Fibroblast of skin of abdomen (primary cell): ENCODE results near the gene CCDC150. TPM values are rescaled to one million over a fixed set of nuclear protein-coding genes. Genes with fewer than 3 reads are reported as not detected.
A peak's percentile ranks its signal among the peaks of the same experiment; 100 is the strongest.

Experiments used
- DNase-seq: peaks from one replicate; pipeline ENCODE4 v3.0.0-alpha.2; 2013
- polyA plus RNA-seq, 2 experiments: library from polyadenylated mRNA; unstranded; fragments of 120-200 nt; gene quantifications; one replicate each; pipeline ENCODE4 v1.2.1, GENCODE V29; 2013; ENCODE audit not compliant: insufficient read length in 2 of 2

CCDC150 gene
- 3.8 TPM for polyA plus RNA-seq (2013, experiment 1 of 2; ENCODE audit: insufficient read length)
- 2.8 TPM for polyA plus RNA-seq (2013, experiment 2 of 2; ENCODE audit: insufficient read length)

- DNase-seq, result peak; percentile 95
These were observed at the start of gene CCDC150 for GRCh38 chr2:196639180-196640030. TSS of gene CCDC150 (plus strand) at chr2:196639715. CDS start at chr2:196639767, 52 bp downstream.

DNA sequence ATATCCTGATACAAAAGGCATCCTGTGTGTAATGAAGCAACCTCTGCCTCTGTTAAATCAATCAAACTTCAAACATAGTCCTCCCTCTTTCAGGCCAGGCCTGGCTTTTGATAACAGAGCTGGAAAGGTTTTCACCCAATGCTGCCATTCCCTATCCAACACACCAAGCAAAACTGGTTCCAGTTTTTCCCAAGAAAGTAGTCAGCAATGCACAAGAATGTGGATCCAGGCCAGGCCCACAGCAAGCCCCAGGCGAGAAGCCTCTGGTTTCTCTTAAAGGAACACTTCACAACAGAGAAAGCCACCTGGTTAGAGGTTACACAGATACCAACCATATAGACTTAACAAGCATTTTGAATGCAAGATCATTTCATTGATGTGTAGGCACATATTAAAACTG, 49.2 kb upstream of the CCDC150 start:
- DNase-seq, result peak; percentile 12

- no peak for DNase-seq
These were observed 48.5 kb upstream of the CCDC150 start for GRCh38 chr2:196591004-196591403.

DNA sequence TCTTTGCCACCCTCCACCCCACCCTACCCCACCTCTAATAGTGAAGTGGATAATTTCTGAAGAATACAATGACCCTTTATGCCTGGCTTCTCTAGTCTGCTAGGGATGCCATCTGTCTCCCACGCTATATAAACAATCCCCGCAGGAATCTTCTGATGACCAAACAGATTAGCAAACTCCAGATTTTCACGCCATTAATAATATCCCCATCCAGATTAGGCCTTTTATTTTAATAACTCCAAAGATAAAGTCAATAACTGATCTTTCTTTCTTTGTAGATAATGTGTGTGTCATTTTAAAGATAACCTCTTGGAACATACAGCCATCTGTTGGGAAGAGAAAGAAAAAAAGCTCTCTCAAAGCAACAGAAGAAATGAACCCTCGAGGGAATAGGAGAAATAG, 47.9 kb upstream of the CCDC150 start:
- no peak for DNase-seq

DNA sequence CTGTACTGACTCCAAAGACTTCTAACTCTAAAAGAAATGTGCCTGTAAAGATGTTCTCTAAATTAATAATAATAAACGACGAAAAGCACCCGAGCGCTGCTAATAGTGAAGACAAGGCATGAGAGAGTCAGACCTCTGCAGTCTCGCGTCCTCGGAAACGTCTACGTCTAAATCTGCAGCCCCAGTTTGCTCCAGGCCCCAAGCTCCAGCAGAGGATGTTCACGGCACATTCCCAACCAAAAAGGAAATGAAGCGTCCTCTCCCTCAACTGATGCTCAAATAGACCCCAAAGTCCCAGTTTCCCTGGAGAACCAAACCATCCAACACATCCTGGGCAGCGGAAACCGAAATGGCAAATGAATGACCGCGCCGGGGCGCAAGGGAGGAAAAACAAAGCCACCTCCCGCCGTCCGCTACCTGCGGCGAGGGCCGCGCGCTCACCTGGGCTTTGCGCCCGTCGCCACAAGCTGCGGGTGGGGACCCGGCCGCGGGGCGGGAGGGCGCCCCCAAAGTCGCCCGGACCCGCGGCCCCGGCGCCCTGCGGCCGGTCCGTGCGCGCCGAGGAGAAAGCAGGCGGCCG, 47.1 kb upstream of the CCDC150 start:
- peak; percentile 47 for DNase-seq

GRCh38 chr2:196592911-196593881, 46.3 kb upstream of the CCDC150 start, which contains the start of gene HECW2:
TSS of gene HECW2 (minus strand) at chr2:196593554.
- DNase-seq, result peak; percentile 69

GRCh38 chr2:196594158-196594557, 45.4 kb upstream of the CCDC150 start:
- DNase-seq, result no peak

GRCh38 chr2:196597531-196597930, 42.0 kb upstream of the CCDC150 start:
- DNase-seq, result no peak

GRCh38 chr2:196598412-196598811, 41.1 kb upstream of the CCDC150 start:
- DNase-seq, result no peak

GRCh38 chr2:196598846-196599245, 40.7 kb upstream of the CCDC150 start:
- DNase-seq, result peak; percentile 12

GRCh38 chr2:196601430-196602306, 37.8 kb upstream of the CCDC150 start:
- peak; percentile 83 for DNase-seq

GRCh38 chr2:196604196-196604595, 35.3 kb upstream of the CCDC150 start:
- no peak for DNase-seq

GRCh38 chr2:196606516-196606915, 33.0 kb upstream of the CCDC150 start:
- DNase-seq, result no peak

DNA sequence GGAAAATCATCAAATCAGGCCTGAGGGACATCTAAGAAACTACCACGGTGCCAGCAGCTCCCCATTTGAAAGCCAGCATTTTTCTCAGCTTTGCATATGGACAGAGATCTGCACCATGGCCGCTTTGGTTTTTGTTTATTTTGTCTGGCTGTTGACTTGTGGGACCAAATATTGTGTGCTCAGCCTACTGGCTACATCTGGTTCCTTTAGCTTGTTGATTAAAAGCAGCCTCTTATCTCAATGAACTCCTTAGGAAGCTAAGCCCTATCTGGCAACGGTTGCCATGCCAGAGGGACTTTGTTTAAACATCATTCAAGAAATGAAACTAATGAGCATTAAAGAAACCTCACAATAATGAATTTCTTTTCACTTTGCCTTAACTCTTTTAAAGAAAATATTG, 32.4 kb upstream of the CCDC150 start:
- DNase-seq, result no peak

GRCh38 chr2:196607896-196608295, 31.6 kb upstream of the CCDC150 start:
- DNase-seq, result peak; percentile 23

GRCh38 chr2:196609806-196610205, 29.7 kb upstream of the CCDC150 start:
- no peak for DNase-seq

GRCh38 chr2:196610796-196611195, 28.7 kb upstream of the CCDC150 start:
- DNase-seq, result no peak

GRCh38 chr2:196613302-196613701, 26.2 kb upstream of the CCDC150 start:
- DNase-seq, result no peak

- DNase-seq, result no peak
These were observed 22.1 kb upstream of the CCDC150 start for GRCh38 chr2:196617430-196617829.

DNA sequence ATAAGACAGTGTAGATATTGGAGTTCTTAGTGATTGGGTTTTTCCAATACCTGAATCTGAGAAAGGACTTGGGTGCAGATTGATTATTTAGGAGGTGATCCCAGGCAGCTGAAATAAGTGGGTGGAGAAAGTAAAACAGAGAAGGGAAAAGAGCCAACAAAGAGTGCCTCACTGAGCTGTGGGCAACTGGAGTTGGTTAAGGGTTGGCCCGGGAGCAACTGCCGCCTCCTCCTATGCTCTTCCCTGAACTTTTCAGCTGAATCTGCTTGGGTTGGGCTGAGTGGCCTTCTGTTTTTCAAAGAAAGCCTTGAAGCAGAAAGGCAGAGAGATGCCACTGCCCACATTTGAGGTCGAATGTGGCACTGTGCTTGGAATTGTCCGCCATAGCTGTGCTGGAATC, 20.9 kb upstream of the CCDC150 start:
- no peak for DNase-seq

GRCh38 chr2:196630531-196630930, 9.0 kb upstream of the CCDC150 start:
- DNase-seq, result no peak

- no peak for DNase-seq
These were observed 4.4 kb upstream of the CCDC150 start for GRCh38 chr2:196635156-196635555.
